ENCODE data around the gene GMPPA. TPM values are rescaled to one million over a fixed set of nuclear protein-coding genes. Genes with fewer than 3 reads are reported as not detected.

GMPPA gene
- total RNA-seq, 1 experiment from 2014 or later = 51.9 TPM

DNA sequence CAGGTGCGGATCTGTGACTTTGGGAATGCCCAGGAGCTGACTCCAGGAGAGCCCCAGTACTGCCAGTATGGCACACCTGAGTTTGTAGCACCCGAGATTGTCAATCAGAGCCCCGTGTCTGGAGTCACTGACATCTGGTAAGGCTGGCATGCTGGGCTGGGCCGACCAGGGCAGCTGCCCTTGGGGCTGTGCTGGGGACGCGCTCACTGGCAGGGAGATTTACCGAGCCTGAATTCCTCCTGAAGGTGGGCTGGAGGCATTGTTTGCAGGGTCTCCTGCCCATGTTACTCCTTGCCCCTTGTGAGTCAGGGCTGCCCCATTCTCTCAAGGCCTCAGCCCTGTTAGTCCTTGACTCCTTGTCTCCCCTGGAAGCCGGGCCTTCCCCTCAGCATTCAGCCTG is 18.7 kb upstream of the GMPPA start (continued):
- no peak for TF ChIP-seq TCF7 (CRISPR knock-in tag; IDR thresholded peaks at IDR 0.05; ENCODE audit: low read depth)
- TF ChIP-seq, protein P1, sequence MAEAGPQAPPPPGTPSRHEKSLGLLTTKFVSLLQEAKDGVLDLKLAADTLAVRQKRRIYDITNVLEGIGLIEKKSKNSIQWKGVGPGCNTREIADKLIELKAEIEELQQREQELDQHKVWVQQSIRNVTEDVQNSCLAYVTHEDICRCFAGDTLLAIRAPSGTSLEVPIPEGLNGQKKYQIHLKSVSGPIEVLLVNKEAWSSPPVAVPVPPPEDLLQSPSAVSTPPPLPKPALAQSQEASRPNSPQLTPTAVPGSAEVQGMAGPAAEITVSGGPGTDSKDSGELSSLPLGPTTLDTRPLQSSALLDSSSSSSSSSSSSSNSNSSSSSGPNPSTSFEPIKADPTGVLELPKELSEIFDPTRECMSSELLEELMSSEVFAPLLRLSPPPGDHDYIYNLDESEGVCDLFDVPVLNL (CRISPR knock-in tag; IDR thresholded peaks at IDR 0.05; ENCODE audit: borderline replicate concordance, low read depth) = no peak
- no peak for TF ChIP-seq MXD4 (CRISPR knock-in tag; IDR thresholded peaks at IDR 0.05; ENCODE audit: borderline replicate concordance)

- Mint-ChIP-seq H3K36me3 (no peaks in the 10 kb centered on the region), H3K27me3 (ENCODE audit: low read depth) (peaks cover 32% of the 10 kb centered on the region), H3K27ac (no peak overlapping the region), H3K4me1 (peaks cover 36% of the 10 kb centered on the region), H3K9me3 (no peaks in the 10 kb centered on the region), H3K4me3 (no peak overlapping the region)
- ATAC-seq = no peak
- CTCF ChIA-PET = interaction anchor here (0.7 to 35.9 kb wide), 14 partner anchors 9 to 79 kb away, joined by 3 to 2316 read pairs (median 7); partner anchors contain the start of genes ASIC4, CHPF, GMPPA and SPEG
- TF ChIP-seq, protein P2, sequence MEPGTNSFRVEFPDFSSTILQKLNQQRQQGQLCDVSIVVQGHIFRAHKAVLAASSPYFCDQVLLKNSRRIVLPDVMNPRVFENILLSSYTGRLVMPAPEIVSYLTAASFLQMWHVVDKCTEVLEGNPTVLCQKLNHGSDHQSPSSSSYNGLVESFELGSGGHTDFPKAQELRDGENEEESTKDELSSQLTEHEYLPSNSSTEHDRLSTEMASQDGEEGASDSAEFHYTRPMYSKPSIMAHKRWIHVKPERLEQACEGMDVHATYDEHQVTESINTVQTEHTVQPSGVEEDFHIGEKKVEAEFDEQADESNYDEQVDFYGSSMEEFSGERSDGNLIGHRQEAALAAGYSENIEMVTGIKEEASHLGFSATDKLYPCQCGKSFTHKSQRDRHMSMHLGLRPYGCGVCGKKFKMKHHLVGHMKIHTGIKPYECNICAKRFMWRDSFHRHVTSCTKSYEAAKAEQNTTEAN (CRISPR knock-in tag; IDR thresholded peaks at IDR 0.05) = no peak
- no peak for TF ChIP-seq ESRRA (CRISPR knock-in tag; IDR thresholded peaks at IDR 0.05; ENCODE audit: borderline replicate concordance)
- TF ChIP-seq SP1 (CRISPR knock-in tag; conservative IDR thresholded peaks at IDR 0.05) = no peak
- TF ChIP-seq FOXJ3 (CRISPR knock-in tag; IDR thresholded peaks at IDR 0.05; ENCODE audit: borderline replicate concordance) = no peak
- no peak for TF ChIP-seq PRRX2 (CRISPR knock-in tag; IDR thresholded peaks at IDR 0.05)
- TF ChIP-seq GRHL2 (CRISPR knock-in tag; IDR thresholded peaks at IDR 0.05; ENCODE audit: insufficient replicate concordance, severe bottlenecking) = no peak
- TF ChIP-seq FOXP4 (CRISPR knock-in tag; IDR thresholded peaks at IDR 0.05) = no peak
- TF ChIP-seq, protein P3, sequence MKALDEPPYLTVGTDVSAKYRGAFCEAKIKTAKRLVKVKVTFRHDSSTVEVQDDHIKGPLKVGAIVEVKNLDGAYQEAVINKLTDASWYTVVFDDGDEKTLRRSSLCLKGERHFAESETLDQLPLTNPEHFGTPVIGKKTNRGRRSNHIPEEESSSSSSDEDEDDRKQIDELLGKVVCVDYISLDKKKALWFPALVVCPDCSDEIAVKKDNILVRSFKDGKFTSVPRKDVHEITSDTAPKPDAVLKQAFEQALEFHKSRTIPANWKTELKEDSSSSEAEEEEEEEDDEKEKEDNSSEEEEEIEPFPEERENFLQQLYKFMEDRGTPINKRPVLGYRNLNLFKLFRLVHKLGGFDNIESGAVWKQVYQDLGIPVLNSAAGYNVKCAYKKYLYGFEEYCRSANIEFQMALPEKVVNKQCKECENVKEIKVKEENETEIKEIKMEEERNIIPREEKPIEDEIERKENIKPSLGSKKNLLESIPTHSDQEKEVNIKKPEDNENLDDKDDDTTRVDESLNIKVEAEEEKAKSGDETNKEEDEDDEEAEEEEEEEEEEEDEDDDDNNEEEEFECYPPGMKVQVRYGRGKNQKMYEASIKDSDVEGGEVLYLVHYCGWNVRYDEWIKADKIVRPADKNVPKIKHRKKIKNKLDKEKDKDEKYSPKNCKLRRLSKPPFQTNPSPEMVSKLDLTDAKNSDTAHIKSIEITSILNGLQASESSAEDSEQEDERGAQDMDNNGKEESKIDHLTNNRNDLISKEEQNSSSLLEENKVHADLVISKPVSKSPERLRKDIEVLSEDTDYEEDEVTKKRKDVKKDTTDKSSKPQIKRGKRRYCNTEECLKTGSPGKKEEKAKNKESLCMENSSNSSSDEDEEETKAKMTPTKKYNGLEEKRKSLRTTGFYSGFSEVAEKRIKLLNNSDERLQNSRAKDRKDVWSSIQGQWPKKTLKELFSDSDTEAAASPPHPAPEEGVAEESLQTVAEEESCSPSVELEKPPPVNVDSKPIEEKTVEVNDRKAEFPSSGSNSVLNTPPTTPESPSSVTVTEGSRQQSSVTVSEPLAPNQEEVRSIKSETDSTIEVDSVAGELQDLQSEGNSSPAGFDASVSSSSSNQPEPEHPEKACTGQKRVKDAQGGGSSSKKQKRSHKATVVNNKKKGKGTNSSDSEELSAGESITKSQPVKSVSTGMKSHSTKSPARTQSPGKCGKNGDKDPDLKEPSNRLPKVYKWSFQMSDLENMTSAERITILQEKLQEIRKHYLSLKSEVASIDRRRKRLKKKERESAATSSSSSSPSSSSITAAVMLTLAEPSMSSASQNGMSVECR (CRISPR knock-in tag; IDR thresholded peaks at IDR 0.05; ENCODE audit: borderline replicate concordance) = no peak
- TF ChIP-seq STAT6 (CRISPR knock-in tag; conservative IDR thresholded peaks at IDR 0.05; ENCODE audit: low read depth) = no peak
- TF ChIP-seq NFYB (CRISPR knock-in tag; conservative IDR thresholded peaks at IDR 0.05; ENCODE audit: low read depth) = no peak
- no peak for TF ChIP-seq FOXP1 (CRISPR knock-in tag; IDR thresholded peaks at IDR 0.05; ENCODE audit: borderline replicate concordance)
- TF ChIP-seq, protein P4, sequence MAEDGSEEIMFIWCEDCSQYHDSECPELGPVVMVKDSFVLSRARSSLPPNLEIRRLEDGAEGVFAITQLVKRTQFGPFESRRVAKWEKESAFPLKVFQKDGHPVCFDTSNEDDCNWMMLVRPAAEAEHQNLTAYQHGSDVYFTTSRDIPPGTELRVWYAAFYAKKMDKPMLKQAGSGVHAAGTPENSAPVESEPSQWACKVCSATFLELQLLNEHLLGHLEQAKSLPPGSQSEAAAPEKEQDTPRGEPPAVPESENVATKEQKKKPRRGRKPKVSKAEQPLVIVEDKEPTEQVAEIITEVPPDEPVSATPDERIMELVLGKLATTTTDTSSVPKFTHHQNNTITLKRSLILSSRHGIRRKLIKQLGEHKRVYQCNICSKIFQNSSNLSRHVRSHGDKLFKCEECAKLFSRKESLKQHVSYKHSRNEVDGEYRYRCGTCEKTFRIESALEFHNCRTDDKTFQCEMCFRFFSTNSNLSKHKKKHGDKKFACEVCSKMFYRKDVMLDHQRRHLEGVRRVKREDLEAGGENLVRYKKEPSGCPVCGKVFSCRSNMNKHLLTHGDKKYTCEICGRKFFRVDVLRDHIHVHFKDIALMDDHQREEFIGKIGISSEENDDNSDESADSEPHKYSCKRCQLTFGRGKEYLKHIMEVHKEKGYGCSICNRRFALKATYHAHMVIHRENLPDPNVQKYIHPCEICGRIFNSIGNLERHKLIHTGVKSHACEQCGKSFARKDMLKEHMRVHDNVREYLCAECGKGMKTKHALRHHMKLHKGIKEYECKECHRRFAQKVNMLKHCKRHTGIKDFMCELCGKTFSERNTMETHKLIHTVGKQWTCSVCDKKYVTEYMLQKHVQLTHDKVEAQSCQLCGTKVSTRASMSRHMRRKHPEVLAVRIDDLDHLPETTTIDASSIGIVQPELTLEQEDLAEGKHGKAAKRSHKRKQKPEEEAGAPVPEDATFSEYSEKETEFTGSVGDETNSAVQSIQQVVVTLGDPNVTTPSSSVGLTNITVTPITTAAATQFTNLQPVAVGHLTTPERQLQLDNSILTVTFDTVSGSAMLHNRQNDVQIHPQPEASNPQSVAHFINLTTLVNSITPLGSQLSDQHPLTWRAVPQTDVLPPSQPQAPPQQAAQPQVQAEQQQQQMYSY (CRISPR knock-in tag; IDR thresholded peaks at IDR 0.05) = no peak
- no peak for TF ChIP-seq JUN (CRISPR knock-in tag; IDR thresholded peaks at IDR 0.05)
- no peak for TF ChIP-seq MXD4 (CRISPR knock-in tag; IDR thresholded peaks at IDR 0.05; ENCODE audit: borderline replicate concordance)
- TF ChIP-seq, protein P1 (CRISPR knock-in tag; IDR thresholded peaks at IDR 0.05; ENCODE audit: borderline replicate concordance, low read depth) = no peak
- TF ChIP-seq ZNF423 (CRISPR knock-in tag; IDR thresholded peaks at IDR 0.05) = no peak
- POLR2A ChIA-PET = no interaction called here
- DNase-seq (ENCODE audit: low spot score) = no peak
Observed at GRCh38 chr2:219482674-219483405, 15.9 kb upstream of the GMPPA start.
